ENCODE data around the gene YIPF4. TPM values are rescaled to one million over a fixed set of nuclear protein-coding genes. Genes with fewer than 3 reads are reported as not detected.

Gene YIPF4
- total and polyA plus RNA-seq, 2 of the 4 experiments (the other 2 are of a cell fraction) = 3.6 to 6.8 TPM

DNA sequence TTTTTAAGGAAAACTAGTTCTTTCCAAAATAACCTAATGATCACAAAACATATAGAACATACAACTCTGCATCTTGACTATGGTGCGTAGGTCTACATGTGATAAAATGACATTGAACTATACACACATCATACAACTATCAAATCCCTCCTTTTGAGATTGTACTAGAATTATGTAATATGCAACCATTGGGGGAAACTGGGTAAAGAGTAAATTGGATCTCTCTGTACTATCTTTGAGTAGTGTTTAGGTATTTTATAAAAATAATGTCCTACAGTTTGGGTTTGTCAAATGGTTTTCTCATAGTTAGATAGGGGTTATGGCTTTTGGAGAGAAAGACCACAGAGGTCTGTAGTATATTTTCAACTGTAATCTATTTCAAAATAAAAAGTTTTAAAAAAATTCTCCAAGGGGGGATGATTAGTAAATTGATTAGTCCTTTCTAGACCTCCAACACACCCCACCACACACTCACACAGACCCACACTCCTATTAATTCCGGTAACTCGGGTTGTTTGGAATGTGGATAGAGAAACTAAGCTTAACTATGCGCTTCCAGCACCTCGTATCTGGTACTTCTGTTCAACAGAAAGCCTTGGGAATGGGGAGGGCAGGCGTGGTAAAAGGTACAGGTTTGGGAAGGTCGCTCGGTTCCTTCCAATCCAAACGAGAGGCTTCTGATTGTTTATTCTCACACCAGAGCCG is 78.4 kb downstream of the YIPF4 start:
- H4K8ac ChIP-seq (ENCODE audit: low read depth in 2 of 2, low read length in 2 of 2) = peak overlapping the region; percentile 97 to 99
- H2BK15ac ChIP-seq (ENCODE audit: low read depth, low read length) = peak overlapping the region; percentile 66; the same call in 1 of the 3 replicates
- peaks cover 0 to 18% of the 10 kb centered on the region in 2 experiments; a peak in 2 of 4 replicates for H3K79me1 ChIP-seq (ENCODE audit: low read depth in 1 of 2, low read length in 2 of 2)
- in situ Hi-C loops (cut with MboI; ENCODE audit: low sequenced_read_pairs) (no loop called here), intact Hi-C loops (cut with micrococcal nuclease) (no loop called here), dilution Hi-C loops (cut with HindIII; ENCODE audit: low sequenced_read_pairs, unreplicated experiment) (no loop called here)
- H2BK5ac ChIP-seq (ENCODE audit: low read depth, low read length, poor library complexity, severe bottlenecking) = peak overlapping the region; percentile 94
- no peaks in the 10 kb centered on the region for H3K36me3 ChIP-seq (ENCODE audit: control insufficient read depth, insufficient read depth, low read length)
- peak overlapping the region; percentile 98 for H3K9ac ChIP-seq (ENCODE audit: low read depth, low read length)
- H2BK120ac ChIP-seq (ENCODE audit: low read depth, low read length) = peak overlapping the region; percentile 89
- H2AK9ac ChIP-seq (replicated peaks; ENCODE audit: low read depth, low read length, poor library complexity) = peak overlapping the region; percentile 96
- H3K23ac ChIP-seq (ENCODE audit: low read depth, low read length) = peak overlapping the region; percentile 99
- no peaks in the 10 kb centered on the region for H3K9me3 ChIP-seq (ENCODE audit: control insufficient read depth, insufficient read depth, low read length)
- H4K20me1 ChIP-seq (ENCODE audit: insufficient read depth, low read length) = peaks cover 38% of the 10 kb centered on the region
- CTCF ChIA-PET = no interaction called here
- H3K27me3 ChIP-seq (ENCODE audit: control insufficient read depth, insufficient read depth, low read length) = no peaks in the 10 kb centered on the region
- H4K91ac ChIP-seq (ENCODE audit: insufficient read depth, low read depth, low read length) = peak overlapping the region; percentile 97
- POLR2A ChIA-PET (ENCODE audit: unreplicated experiment) = no interaction called here
- H4K5ac ChIP-seq (ENCODE audit: low read depth, low read length) = peak overlapping the region; percentile 87
- H3K4me3 ChIP-seq (ENCODE audit: insufficient read depth, low read depth, low read length) = peak overlapping the region; percentile 68
- 0 out of 2 replicates have a peak, but pooled peaks cover 5% of the 10 kb centered on the region for H3K9me1 ChIP-seq (ENCODE audit: insufficient read depth, low read length)
- 0% methylated on average over 3 of the region's 10 CpGs; no CpG with 5 or more reads in 1 of the 2 experiments for WGBS, 2 experiments (ENCODE audit: extremely low coverage in 2 of 2, insufficient read length in 1 of 2)
- BruUV-seq (replicated peaks) = no TSS peak
- peak overlapping the region; percentile 97 for H3K4ac ChIP-seq (ENCODE audit: low read depth, low read length)
- ATAC-seq (ENCODE audit: low read depth) (peak; percentile 2), DNase-seq (no peak)
- peak overlapping the region; percentile 97 for H3K14ac ChIP-seq (replicated peaks; ENCODE audit: low read depth, low read length)
- H3K4me1 ChIP-seq (ENCODE audit: control insufficient read depth, insufficient read depth, low read length) = peaks cover 1% of the 10 kb centered on the region; the same call in 1 of the 2 replicates
- peak overlapping the region; percentile 80 for H3K4me2 ChIP-seq (ENCODE audit: low read depth, low read length)
- H3K27ac ChIP-seq (ENCODE audit: insufficient read depth, low read length) = peak overlapping the region; percentile 96
- peak overlapping the region; percentile 98 for H2AFZ ChIP-seq (replicated peaks; ENCODE audit: low read length, poor library complexity)
- H2BK20ac ChIP-seq (ENCODE audit: low read depth, low read length) = peak overlapping the region; percentile 33
- peak overlapping the region; percentile 98 for H3K56ac ChIP-seq (ENCODE audit: extremely low read depth, insufficient read depth, low read length)
- peak overlapping the region; percentile 95 for H2AK5ac ChIP-seq (ENCODE audit: low read depth, low read length)
- H3K18ac ChIP-seq (ENCODE audit: low read depth, low read length) = peak overlapping the region; percentile 80
- no peak for TF ChIP-seq RFX5 (IDR thresholded peaks at IDR 0.05; ENCODE audit: low read depth, low read length)
- no peak for TF ChIP-seq SMC3 (IDR thresholded peaks at IDR 0.05; ENCODE audit: low read depth, low read length)
- TF ChIP-seq, protein P1, sequence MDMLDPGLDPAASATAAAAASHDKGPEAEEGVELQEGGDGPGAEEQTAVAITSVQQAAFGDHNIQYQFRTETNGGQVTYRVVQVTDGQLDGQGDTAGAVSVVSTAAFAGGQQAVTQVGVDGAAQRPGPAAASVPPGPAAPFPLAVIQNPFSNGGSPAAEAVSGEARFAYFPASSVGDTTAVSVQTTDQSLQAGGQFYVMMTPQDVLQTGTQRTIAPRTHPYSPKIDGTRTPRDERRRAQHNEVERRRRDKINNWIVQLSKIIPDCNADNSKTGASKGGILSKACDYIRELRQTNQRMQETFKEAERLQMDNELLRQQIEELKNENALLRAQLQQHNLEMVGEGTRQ (IDR thresholded peaks at IDR 0.05; ENCODE audit: low read depth, low read length) = no peak
- TF ChIP-seq POLR2A (IDR thresholded peaks at IDR 0.05; ENCODE audit: low read depth, low read length) = no peak
- TF ChIP-seq MXI1 (IDR thresholded peaks at IDR 0.05; ENCODE audit: borderline replicate concordance, low read depth, low read length) = no peak
- TF ChIP-seq MAFK (IDR thresholded peaks at IDR 0.05; ENCODE audit: low read depth, low read length) = no peak
- TF ChIP-seq FOS (IDR thresholded peaks at IDR 0.05; ENCODE audit: low read depth, low read length) = no peak
- TF ChIP-seq, protein P2, sequence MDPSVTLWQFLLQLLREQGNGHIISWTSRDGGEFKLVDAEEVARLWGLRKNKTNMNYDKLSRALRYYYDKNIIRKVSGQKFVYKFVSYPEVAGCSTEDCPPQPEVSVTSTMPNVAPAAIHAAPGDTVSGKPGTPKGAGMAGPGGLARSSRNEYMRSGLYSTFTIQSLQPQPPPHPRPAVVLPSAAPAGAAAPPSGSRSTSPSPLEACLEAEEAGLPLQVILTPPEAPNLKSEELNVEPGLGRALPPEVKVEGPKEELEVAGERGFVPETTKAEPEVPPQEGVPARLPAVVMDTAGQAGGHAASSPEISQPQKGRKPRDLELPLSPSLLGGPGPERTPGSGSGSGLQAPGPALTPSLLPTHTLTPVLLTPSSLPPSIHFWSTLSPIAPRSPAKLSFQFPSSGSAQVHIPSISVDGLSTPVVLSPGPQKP (IDR thresholded peaks at IDR 0.05; ENCODE audit: borderline replicate concordance, low read depth, low read length) = no peak
- TF ChIP-seq MAZ (IDR thresholded peaks at IDR 0.05; ENCODE audit: borderline replicate concordance, low read depth, low read length) = no peak
- TF ChIP-seq, protein P3, sequence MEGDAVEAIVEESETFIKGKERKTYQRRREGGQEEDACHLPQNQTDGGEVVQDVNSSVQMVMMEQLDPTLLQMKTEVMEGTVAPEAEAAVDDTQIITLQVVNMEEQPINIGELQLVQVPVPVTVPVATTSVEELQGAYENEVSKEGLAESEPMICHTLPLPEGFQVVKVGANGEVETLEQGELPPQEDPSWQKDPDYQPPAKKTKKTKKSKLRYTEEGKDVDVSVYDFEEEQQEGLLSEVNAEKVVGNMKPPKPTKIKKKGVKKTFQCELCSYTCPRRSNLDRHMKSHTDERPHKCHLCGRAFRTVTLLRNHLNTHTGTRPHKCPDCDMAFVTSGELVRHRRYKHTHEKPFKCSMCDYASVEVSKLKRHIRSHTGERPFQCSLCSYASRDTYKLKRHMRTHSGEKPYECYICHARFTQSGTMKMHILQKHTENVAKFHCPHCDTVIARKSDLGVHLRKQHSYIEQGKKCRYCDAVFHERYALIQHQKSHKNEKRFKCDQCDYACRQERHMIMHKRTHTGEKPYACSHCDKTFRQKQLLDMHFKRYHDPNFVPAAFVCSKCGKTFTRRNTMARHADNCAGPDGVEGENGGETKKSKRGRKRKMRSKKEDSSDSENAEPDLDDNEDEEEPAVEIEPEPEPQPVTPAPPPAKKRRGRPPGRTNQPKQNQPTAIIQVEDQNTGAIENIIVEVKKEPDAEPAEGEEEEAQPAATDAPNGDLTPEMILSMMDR (conservative IDR thresholded peaks at IDR 0.05; ENCODE audit: low read depth, low read length) = no peak
- TF ChIP-seq CHD1 (IDR thresholded peaks at IDR 0.05; ENCODE audit: low read depth, low read length) = no peak
- TF ChIP-seq CEBPB (IDR thresholded peaks at IDR 0.05; ENCODE audit: low read depth, low read length) = no peak
- no peak for TF ChIP-seq RAD21 (IDR thresholded peaks at IDR 0.05; ENCODE audit: low read length)
- no peak for TF ChIP-seq NFE2L2 (IDR thresholded peaks at IDR 0.05; ENCODE audit: low read depth, low read length)
- TF ChIP-seq BHLHE40 (IDR thresholded peaks at IDR 0.05; ENCODE audit: low read depth, low read length) = no peak

All from IMR-90 (cell line).